NCI-H2107 (cell line): Measurements from ENCODE around the gene TNKS1BP1.
"Not testable (repeated sequence)": the region's sequence is repeated elsewhere in the genome, so short reads cannot be mapped to it uniquely, and the experiment has no call there.

ENCODE experiments used
- DNase-seq: peaks from one replicate; lab custom pipeline; 2025; lab: John Stamatoyannopoulos, UW

Gene TNKS1BP1

DNA sequence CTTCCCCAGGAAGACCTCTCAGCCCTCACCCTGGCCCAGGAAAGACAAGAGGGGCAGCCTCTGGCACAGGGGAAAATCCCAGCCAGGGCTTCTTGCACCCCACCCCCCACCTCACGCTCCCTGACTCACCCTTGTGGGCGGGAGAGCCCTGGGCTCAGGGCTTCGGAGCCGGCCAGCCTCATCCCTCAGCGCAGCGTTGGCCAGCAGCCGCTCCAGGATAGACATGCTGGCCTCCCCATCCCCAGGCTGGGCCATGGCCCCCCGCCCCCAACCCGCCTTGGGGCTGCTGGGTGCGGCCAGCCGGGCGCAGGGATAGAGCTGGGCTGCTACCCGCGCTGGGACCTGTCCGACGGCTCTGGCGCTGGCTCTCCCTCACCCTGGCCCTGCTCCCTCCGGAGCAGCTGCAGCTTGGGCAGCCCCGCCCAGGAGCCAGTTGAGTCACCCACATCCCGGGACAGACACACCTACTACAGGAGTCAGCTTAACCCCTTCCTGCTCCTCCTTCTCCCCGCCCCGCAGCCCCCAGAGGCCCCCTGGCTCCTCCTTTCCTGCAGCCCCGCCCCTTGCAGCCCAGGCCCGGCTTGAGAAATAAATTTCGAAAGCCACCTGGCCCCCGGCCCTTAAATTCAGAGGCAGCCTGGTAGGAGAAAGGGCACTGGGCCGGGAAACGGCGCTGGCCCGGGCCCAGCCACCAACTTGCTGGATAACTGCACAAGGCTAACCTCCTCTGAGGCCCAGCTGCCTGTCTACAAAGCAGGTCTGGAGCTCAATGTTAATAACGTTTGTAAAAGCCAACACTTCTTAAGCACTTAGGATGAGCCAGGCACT lies 13.4 kb downstream of the TNKS1BP1 start:
- DNase-seq, result no peak

DNA sequence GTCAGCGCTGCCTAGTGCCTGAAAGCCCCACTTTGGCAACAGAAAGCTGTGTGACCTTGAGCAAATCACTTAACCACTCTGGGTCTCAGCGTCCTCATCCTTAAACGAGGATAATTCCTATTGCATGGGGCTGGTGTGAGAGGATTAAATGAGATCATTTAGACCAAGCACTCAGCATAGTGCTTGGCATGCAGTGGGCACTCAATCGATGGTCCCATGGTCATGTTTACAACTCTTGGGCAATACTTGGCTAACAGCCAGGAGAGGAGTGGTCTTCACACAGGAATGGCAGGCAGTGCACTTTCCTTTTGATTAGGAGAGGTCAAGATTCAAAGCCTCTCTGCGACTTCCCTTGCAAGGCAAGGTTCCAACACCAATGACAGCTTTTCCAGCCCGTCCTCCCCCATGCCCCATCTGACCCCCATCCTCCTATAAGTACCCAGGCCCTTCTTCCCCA lies 14.1 kb downstream of the TNKS1BP1 start:
- no peak for DNase-seq

DNA sequence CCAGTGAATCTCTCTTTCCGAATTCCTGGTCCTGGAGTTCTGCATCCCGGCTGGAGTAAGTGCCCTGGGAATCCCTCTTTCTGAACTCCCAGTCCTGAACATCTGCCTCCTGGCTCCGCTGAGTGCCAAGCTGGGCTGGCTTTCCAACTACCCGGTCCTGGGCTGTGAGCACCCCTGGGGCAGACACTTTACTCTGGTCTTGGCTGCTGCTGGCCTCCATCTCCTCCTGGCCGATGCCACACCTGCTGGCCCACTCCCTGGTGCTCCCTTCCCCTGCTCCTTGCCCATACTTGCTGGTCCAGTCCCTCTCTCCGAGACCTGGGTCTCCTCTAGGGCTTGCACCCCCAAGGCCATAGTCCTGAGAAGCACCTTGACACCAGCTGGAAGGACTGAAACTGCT lies 14.7 kb downstream of the TNKS1BP1 start:
- no peak for DNase-seq

DNA sequence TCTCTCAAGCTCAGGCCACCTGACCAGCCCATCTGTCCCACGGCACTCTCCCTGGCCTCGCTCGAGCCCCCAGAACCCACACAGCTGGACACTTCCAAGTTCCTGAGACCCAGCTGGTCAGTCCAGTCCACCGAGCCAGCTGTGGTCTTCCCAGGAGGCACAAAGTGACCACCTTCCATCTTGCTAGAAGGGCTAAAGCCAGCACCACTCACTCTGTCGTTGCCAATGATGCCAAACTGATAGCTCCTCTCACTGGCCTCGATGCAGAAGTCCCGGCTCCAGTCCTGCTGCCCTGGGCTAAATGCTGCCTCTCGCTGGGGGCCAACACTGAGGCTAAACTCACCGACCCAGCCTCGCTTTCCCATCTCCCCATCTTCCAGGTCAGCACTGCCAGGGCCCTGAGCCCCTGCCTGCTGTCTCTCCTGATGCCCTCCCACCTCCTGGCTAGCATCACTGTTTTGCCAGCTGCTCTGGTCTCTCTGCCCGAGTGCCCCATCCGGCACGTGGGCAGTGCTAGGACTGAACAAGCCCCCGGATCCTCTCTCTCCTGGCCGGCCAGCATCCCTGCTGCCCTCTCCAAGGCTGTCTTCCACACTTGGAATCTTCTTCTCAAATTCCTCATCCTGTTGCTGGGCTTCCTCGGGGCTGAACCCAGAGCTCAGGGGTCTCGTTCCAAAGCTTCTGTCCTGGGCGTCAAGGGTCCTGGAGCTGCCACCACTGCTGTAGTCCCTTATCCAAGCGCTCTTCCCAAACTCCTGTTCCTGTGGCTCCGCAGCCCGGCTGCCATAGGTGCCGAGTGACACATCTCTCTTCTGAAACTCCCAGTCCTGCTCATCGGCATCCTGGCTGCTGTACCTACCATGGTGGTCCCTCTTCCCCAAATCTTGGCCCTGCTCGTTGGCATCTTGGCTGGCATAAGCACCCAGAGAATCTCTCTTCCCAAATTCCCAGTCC lies 15.4 kb downstream of the TNKS1BP1 start:
- no peak for DNase-seq

DNA sequence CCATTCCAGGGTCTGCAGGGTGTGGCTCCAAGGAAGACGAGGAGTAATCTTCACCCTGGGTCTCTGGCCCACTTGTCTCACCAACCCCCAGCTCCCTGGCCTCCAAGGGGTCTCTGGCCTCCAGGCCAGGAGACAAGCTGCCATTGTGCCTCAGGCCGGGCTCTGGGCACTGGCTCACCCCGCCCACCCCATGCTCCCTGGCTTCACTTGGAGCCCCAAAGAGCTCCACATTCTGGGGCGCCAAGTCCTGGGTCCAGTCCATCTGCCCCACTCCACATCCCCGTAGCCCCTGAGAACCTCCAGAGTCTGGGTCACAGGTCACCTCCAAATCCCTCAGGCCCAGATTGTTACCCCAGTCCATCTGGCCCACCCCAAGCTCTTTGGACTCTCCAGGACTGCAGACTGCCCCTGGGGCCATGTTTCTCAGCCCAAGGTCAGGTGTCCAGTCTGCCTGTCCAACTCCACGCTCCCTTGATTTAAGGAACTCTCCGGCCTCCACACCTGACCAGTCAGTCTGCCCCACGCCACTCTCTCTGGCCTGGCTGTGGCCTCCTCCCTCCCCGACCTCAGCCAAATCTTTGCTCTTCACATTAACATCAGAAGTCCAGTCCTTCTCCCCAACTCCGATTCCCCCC lies 16.2 kb downstream of the TNKS1BP1 start:
- DNase-seq, result no peak

DNA sequence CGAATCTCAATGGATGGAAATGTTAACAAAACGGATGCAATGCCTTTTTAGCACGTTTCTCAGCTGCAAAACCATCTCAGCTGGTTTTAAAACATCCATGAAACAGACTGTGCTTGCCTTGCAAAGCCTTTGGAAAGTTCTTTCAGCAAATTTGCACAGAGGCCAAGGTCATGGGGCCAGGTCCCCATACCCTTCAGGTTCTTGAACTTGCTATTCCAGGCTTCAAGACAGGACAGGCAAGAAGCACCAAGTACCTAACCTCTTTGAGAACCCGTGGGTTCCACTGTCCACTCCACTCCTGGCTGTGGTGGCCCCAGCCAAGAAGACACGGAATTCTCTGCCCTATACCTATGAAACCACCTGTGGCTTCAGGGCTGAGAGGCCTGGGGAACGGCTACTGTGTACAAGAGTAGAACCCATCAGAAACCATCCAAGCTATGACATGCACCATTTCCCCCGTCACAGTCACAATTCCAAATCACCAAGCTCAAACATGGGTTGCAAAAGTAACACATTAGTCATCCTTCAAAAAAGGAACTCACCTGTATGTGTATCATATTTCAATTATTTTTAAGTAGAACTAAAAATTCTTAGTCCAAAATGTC lies 17.0 kb downstream of the TNKS1BP1 start:
- no peak for DNase-seq

DNA sequence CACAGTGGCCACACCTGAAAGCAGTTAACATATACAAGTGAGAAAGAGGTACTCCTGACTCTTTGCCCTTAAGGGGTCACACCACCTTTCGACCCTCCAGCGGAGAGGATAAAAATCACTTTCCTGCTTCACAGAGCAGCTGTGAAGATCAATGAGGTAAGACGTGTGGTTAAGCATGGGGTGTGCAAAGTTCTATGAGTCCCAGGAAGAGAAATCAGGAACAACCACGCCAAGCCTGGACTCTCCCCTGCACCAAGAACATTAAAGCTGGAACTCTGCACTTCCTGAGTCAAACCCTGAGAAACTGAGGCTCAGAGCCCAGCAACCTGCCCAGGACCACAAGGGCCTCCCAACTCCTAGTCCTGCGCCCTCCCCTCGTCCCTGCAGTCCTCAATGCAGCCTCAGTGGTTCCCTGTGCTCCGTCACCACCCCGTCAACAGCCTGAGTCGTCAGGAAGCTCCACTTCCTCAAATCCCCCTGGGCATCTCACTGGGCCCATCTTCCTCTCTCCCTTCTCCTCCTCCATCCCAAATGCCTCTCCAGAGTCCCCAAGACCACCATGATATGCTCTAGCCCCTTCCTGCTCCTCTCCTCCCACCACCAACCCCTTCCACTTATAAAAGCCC lies 17.7 kb downstream of the TNKS1BP1 start:
- no peak for DNase-seq

DNA sequence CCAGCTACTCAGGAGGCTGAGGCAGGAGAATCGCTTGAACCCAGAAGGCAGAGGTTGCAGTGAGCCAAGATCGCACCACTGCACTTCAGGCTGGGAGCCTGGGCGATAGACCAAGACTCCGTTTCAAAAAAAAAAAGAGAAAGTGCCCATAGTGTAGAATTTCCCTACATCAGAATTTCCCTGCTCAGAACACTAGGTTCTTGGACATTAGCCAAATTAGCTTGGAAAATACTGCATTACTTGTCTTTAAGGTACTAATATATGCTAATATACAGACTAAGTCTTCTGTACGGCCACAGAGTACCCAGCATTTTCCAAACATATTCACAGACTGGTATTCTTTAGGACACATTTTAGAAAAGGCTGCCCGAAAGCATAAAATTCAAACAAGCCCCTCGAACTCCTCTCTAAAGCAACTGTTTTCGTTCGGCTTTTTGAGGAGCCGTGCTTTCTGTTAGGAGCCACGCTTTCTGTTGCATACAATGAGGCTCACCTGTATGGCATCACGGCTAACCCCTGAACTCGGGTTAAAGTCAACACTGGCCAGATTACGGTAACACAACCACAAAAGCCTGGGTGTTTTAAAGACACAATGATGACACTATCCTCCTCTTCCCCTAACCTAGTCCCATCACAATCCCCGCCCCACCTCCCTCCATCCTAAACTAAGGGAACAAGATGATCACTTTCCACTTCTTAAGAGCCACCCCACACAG lies 18.4 kb downstream of the TNKS1BP1 start:
- DNase-seq, result no peak

DNA sequence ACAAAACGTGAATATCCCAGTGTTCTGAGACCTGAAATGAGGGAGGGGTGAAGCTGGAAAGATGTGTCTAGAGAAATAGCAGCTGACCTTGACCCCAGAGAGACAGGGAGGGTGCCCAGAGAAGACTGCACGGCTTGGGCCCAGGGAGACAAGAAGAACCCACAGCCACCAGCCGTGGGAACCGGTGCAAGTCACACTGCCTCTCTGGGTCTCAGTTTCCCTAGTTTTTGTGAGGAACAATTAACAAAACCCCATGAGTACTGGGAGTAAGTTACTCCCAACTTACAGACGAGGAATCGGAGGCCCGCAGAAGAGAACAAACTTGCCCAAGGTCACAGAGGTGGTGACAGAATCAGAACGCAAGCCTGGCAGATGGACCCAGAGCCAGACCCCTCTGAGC lies 19.2 kb downstream of the TNKS1BP1 start:
- DNase-seq, result no peak

DNA sequence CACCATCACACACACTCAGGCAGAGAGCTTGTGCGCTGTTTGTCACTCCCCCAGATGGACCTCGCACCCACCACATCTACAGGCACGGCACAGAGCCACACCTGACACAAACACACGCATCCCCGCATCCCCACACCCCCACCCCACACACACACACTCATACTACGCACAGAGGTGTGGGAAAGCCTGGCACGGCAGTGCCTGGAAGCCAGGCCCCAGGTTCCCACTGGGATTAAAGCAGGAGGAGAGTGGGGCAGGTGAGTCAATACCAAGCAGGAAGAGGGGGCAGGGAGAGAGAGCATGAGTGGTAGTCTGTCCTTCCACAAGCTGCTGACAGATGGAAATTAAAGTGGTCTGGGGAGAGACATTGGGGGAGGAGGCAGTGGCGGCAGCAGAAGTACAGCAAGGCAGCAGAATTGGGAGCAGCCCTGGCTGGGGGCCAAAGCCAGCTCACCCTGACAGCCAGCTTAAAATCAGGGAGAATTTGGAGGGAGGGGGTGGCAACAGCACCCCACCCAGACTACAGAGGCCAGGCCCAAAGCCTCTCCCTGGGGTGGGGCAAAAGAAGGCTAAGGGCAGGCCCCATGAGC lies 20.7 kb downstream of the TNKS1BP1 start:
- DNase-seq, result no peak

DNA sequence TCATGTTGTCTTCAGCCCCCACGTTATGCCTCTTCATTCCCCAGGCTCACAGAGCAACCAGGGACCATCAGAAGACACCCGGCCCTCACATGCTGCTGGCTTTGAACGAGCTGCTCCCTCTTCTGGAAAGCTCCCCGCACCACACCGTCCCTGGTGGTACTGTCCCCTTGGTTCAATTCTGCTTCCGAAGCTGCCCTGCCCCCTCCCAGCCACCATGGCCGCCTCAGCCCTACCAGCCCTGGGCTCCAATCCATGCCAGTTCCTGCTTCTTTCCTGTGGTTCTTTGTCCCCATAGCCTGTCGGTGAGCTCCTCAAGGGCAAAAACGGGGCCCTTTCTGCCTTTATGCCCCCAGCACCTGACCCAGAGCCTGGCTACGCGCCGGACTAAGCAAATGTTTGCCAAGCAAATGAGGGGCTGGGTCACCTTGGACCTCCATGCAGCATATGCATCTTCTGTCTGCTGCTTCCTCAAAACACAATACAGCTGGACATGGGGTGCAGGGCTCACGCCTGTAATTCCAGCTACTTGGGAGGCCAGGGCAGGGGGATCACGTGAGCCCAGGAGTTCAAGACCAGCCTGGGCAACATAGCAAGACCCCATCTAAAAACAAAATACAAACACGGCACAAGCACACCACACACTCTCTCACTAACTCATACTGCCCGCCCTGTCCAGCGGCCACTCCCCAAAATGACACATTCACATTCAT lies 21.3 kb downstream of the TNKS1BP1 start:
- no peak for DNase-seq

DNA sequence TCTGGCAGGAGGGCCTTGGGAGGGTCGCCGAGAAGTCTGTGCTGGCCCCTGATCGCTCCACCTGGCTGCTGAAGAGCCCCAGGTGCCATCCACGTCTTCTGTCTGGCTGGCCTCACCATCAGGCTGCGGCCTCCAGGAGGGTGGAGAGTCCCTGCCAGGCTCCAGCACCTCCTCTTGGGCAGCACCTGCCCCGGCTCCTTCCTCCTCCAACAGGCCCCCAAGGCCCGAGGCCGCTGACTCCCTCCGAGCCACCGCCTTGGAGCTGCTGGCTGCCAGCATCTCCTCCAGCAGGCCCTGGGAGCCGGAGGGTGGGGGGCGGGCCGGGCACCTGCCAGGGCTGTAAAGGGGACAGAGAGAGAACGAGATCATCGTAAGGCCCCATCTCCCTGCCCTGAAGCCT lies 22.3 kb downstream of the TNKS1BP1 start:
- no peak for DNase-seq

DNA sequence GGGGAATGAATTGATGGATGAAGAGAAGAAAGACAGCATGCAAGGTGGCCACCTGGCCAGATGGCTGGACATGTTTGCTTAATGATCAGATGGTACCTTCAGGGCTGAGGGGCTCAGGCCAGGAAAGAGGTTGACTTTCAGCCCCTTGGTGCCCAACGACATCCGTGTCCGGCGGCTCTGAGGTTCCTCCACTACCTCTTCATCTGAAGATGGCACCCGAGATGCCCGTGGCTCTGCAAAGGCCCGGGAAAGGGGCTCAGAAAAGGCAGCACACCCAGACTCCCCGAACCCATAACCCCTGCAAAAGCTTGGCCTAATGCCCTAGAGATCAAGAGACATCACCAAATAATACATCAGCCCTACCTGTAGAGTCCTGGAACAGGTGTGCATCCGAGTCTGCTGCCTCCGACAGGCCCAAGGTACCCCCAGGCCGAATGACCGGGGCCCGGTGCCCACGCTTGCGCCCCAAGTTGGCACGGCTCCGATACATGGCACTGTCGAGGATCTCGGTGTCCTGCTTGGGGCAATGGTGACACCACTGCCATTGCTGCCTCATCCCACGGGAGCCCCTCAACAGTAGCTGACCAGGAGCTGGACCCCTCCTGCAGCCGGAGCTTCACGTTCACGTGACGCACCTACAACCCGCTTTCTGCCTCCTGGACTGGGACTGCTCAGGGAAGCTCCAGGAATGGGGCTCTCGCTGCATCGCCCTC lies 22.9 kb downstream of the TNKS1BP1 start:
- DNase-seq, result no peak

DNA sequence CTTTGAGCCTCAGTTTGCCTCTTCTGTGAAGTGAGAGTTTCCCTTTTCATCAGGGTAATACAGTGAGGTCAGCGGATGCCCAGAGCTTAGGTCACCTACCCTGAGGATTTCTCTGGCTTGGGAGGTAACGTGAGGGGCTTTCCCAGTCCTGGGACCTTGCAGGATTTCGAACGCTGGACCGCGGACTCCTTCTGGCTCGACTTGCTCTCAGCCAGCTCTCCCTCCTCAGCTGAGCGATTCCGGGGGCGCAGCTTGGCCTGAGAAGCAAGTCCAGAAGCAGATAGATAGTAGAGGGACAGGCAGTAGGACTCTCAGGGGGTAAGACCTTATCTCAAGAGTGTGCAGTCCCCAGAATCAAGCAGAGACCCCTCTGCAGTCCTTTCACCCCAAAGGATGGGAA lies 24.0 kb downstream of the TNKS1BP1 start:
- no peak for DNase-seq

DNA sequence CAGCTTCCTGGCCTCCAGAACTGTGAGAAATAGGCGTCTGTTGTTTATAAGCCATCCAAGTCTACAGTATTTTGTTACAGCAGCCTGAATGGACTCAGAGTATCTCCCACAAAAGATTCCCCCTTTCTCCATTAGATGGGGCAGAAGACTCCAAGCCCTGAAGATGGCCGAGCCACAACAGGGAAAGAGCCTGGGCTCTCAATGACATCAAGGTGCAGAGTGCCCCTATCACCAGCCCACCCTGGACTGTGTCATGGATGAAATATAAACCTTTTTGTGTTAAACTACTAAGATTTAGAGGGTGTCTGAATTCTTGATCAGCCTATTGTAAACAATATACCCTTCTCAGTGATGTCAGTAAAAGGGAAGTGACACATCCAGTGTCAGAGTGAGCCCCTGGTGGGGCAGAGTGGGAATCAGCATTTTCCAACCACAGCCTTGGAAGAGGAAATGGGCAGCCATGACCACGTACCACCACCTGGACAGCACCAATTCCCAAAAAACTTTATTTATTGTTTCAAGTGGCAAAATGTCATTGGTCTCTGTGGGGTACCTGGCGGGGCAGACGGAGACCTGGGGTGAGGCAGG lies 25.5 kb downstream of the TNKS1BP1 start:
- no peak for DNase-seq

DNA sequence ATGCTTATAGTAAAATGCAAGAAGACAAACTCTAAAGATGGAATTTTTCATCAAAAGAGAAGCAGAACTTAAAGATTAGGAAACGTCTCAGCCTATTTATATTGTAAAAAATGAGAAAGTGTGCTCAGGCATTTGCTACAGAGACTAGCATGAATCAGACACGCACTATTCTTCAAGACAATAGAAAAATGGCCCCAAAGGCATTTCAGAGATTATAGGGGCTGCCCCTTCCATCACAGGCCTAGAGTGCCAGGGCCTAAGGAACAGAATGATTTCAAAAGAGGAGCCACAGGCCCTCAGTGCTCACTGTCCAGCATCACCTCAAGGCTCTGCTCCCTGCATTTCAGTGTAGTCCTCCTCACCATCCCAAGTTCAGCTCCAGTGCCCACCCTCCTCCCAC lies 27.5 kb downstream of the TNKS1BP1 start:
- no peak for DNase-seq

DNA sequence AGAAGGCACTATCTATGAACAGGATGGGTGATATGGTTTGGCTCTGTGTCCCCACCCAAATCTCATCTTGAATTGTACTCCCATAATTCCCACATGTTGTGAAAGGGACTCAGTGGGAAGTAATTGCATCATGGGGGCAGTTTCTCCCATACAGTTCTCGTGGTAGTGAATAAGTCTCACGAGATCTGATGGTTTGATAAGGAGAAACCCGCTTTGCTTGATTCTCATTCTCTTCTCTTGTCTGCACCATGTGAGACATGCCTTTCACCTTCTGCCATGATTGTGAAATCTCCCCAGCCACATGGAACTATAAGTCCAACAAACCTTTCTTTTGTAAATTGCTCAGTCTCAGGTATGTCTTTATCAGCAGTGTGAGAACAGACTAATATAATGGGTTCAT lies 28.5 kb downstream of the TNKS1BP1 start:
- DNase-seq, result not testable (repeated sequence)

DNA sequence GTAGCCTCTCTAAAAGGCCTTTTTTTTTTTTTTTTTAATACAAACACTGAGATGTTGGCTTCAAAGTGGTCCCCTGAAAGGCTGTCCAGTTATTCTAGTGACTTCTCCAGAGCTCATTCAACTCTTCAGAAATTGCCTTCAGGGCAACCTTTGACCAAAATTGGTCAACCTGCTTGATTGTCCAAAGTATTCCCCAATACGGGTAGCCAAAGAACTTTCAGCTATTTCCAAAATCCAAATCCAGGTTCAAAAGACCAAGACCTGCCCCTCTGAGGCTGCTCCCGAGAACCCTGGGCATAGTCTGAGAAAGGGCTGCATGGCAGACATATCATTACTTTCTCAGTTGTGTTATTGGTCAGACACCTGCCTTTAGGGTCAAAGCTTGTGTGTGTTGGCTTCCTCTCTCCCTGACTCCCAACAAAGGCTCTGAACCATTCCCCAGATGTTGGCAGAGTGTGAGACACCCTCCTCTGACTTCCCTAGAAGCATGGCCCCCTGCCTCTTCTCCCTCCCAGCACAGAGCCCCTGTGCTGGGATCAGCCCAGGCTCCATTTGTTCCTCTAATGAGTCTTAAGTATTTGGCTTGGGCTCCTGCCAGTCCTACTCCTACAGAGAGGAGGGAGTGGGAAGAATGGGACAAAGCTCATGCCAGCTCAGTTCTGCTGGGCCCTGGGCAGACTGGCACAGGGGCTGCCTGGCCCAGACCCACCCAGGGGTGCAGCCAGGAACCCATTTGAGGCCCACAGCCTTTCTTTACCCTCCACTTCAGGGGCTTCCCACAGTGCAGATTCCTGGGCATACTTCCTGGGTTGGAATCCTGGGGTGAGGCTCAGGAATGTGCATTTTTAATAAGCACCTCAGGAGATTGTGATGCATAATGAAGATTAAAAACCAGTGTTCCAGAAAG lies 30.3 kb downstream of the TNKS1BP1 start:
- no peak for DNase-seq
